ENCODE measurements around the gene HCN4.

DNA sequence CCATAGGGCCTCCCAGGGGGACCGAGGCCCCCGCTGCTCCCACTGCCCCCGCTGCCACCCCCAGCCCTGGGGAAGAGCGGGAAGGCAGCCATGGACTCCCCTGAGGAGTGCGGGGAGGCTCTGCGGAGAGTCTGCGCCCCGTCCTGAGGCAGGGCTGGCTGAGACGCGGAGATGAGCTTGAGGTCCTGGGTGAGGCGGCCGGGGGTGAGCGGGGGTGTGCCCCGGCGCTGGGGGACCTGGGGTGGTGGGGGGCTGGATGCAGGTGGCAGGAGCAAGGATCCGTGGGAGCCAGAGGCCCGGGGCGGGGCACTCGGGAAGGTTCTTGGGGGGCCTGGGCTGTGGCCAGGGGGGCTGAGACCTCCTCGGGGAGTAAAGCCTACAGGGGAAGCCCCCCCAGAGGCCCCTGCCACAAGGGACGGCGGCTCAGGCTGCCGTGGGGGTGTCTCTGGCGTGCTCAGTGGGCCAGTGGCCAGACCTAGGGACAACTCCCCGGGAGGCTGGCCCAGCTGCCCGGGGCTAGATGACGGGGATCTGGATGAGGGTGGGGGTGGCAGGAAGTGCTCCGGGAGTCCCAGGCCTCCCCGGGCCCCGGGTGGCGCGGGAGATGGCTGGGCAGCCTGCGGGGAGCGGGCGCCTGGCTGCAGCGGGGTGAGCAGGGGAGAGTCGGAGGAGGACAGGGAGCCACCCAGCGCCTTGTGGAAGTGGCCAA, 45.9 kb downstream of the HCN4 start:
- TF ChIP-seq, protein P1, sequence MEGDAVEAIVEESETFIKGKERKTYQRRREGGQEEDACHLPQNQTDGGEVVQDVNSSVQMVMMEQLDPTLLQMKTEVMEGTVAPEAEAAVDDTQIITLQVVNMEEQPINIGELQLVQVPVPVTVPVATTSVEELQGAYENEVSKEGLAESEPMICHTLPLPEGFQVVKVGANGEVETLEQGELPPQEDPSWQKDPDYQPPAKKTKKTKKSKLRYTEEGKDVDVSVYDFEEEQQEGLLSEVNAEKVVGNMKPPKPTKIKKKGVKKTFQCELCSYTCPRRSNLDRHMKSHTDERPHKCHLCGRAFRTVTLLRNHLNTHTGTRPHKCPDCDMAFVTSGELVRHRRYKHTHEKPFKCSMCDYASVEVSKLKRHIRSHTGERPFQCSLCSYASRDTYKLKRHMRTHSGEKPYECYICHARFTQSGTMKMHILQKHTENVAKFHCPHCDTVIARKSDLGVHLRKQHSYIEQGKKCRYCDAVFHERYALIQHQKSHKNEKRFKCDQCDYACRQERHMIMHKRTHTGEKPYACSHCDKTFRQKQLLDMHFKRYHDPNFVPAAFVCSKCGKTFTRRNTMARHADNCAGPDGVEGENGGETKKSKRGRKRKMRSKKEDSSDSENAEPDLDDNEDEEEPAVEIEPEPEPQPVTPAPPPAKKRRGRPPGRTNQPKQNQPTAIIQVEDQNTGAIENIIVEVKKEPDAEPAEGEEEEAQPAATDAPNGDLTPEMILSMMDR (conservative IDR thresholded peaks at IDR 0.05; ENCODE audit: low read depth, low read length) = no peak
- no peak for TF ChIP-seq EZH2 (IDR thresholded peaks at IDR 0.05; ENCODE audit: borderline replicate concordance, low read depth, low read length, poor library complexity, severe bottlenecking)

Data from A673 (cell line).